Activated T-helper 1 cell treated with Interleukin-2 at 50 U/mL for 16 hours (primary cell): ENCODE results near the gene TET2.
"Not testable (repeated sequence)": the region's sequence is repeated elsewhere in the genome, so short reads cannot be mapped to it uniquely, and the experiment has no call there.

Experiments used
- DNase-seq: peaks from one replicate; pipeline ENCODE4 v3.0.0-alpha.2; 2020; ENCODE audit warnings: low read depth

The TET2 gene

GRCh38 chr4:105291925-105292324 lies 145.2 kb downstream of the TET2 start:
- no peak for DNase-seq

- no peak for DNase-seq
These were observed 146.7 kb downstream of the TET2 start for GRCh38 chr4:105293360-105293759.

- no peak for DNase-seq
These were observed 150.0 kb downstream of the TET2 start for GRCh38 chr4:105296672-105297071.

- not testable (repeated sequence) for DNase-seq
These were observed 152.4 kb downstream of the TET2 start for GRCh38 chr4:105299027-105299426.

GRCh38 chr4:105304085-105304484 lies 157.4 kb downstream of the TET2 start:
- no peak for DNase-seq

- no peak for DNase-seq
These were observed 158.6 kb downstream of the TET2 start for GRCh38 chr4:105305019-105305836.

GRCh38 chr4:105306158-105306781 lies 159.6 kb downstream of the TET2 start:
- DNase-seq = no peak

- no peak for DNase-seq
These were observed 160.1 kb downstream of the TET2 start for GRCh38 chr4:105306820-105307219.

- DNase-seq = no peak
These were observed 171.8 kb downstream of the TET2 start for GRCh38 chr4:105318486-105318885.

GRCh38 chr4:105327222-105327621 lies 180.5 kb downstream of the TET2 start:
- DNase-seq = no peak

GRCh38 chr4:105327956-105328355 lies 181.3 kb downstream of the TET2 start:
- DNase-seq = no peak

GRCh38 chr4:105329081-105329480 lies 182.4 kb downstream of the TET2 start:
- DNase-seq = no peak
